NCI-H2107 treated with DMSO at 0.1 percent for 48 hours (cell line): ENCODE measurements around the gene PHKG1.
"Not testable (repeated sequence)": the region's sequence is repeated elsewhere in the genome, so short reads cannot be mapped to it uniquely, and the experiment has no call there.

Source experiments
- DNase-seq: peaks from one replicate; lab custom pipeline; 2025; ENCODE audit not compliant: unreplicated experiment; lab: John Stamatoyannopoulos, UW

Gene PHKG1

GRCh38 chr7:56046721-56047445 lies 45.9 kb downstream of the PHKG1 start:
- DNase-seq: no peak

- not testable (repeated sequence) for DNase-seq
Measured at GRCh38 chr7:56045758-56046157, 47.0 kb downstream of the PHKG1 start.

- no peak for DNase-seq
Measured at GRCh38 chr7:56040730-56041129, 52.0 kb downstream of the PHKG1 start.

DNA sequence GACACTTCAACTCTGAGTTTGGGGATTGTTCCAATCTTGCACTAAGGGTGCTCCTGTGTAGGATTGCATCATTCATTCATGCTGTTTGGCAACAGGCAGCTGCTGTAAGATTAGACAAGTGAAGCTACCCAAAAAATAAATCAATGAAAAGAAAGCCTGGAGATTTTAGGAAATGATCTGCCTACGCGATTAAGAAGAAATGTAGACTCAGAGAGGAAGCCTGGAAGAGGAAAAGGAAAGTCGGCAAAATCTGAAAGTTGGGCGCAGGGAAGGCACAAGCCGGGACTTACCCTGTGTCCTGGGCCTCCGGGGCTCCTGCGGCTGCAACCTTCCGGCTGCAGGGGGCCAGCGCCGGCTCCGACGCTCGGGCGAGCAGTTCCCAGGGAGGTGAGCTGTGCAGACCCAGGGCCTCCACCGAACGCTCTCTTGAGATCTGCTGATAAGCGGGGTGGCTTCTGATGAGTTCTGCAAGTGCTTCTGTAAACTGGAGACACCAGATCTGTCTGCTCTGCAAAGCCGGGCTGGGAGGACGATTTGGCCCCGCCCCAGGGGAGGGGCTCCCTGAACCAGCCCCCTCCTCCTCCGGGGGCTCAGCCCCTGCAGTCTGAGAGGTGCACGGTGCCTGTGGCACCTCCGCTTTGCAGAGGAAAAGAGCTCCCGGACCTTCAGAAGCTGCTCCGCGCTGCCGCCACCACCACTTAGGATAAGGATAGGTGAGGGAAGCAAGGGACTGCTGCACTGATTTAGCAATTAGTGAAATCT lies 58.9 kb downstream of the PHKG1 start:
- DNase-seq: peak; percentile 82

- not testable (repeated sequence) for DNase-seq
Measured at GRCh38 chr7:56032578-56032977, 60.2 kb downstream of the PHKG1 start.

DNA sequence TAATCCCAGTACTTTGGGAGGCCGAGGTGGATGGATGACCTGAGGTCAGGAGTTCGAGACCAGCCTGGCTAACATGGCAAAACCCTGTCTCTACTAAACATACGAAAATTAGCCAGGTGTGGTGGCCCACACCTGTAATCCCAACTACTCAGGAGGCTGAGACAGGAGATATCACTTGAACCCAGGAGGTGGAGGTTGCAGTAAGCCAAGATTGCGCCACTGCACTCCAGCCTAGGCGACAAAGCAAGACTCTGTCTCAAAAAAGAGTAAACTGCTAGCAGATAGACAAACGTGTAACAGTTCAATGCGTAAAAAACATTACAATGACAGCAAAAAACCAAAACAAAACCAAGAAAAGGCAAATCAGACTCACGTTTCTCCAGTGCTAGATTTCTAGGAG lies 61.2 kb downstream of the PHKG1 start:
- DNase-seq: not testable (repeated sequence)

- no peak for DNase-seq
Measured at GRCh38 chr7:56030340-56030739, 62.4 kb downstream of the PHKG1 start.
